ENCODE data around the gene GTPBP6.
"Not testable (repeated sequence)": the region's sequence is repeated elsewhere in the genome, so short reads cannot be mapped to it uniquely, and the experiment has no call there.

Gene GTPBP6

GRCh38 chrX:334971-335757, 16.6 kb upstream of the GTPBP6 start:
- no peak for DNase-seq (ENCODE audit: low read depth)

DNA sequence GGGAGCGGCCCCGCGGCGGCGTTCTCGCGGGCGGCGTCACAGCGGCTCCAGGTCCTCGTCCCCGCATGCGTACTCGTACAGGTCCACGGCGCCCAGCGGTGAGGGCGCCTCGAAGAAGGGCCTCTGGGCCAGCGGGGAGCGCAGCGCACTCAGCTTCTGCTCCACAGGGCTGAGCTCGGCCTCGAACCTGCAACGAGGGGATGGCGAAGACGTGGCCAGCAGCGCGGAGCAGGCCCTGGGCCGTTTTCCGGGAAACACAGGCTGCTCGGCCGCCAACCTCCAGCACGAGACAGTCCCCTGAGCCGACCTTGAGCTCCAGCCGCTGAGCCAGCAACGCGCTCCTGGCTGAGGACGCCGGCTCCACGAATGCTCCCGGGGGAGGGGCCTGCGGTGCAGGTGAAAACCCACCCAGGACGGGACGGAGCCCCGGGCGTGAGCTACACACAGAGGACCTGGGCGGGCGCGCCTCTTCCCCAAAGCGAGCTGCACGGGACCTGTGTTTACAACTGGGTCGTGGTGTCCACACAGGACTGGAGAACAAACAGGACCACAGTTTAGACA, 15.8 kb upstream of the GTPBP6 start:
- no peak for DNase-seq (ENCODE audit: low read depth)

DNA sequence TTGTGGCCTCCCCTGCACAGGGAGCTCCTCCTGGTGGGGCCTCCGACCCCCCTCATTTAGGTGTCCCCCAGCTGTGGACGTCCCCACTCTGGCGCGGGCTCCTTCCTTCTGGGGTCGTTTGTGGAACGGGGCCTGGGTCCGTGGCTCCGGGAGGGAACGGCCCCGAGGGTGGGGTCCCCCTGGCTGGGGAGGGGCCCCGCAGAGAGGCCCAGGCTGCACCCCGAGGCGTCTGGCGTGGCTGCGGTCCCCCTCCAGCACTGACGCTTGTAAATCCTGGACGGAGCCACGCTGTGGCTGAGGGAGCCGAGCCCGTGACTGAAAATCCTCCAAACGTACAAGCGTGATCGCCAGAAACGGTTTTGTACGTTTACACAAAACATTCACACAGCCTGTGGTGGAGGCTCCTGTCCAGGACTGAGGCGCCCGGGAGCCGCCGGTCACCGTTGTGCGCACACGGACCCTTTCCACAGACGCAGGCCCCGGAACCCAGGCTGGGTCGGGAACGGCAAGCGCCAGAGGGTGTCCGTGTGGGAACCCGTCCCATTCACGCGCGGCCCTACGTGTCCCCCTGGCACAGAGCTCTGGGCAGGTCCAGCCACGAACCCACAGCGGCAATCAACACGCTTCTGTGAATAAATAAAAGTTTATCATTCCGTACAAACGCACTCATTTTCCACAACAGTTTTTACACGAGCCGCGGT, 15.2 kb upstream of the GTPBP6 start:
- DNase-seq (ENCODE audit: low read depth), result no peak

DNA sequence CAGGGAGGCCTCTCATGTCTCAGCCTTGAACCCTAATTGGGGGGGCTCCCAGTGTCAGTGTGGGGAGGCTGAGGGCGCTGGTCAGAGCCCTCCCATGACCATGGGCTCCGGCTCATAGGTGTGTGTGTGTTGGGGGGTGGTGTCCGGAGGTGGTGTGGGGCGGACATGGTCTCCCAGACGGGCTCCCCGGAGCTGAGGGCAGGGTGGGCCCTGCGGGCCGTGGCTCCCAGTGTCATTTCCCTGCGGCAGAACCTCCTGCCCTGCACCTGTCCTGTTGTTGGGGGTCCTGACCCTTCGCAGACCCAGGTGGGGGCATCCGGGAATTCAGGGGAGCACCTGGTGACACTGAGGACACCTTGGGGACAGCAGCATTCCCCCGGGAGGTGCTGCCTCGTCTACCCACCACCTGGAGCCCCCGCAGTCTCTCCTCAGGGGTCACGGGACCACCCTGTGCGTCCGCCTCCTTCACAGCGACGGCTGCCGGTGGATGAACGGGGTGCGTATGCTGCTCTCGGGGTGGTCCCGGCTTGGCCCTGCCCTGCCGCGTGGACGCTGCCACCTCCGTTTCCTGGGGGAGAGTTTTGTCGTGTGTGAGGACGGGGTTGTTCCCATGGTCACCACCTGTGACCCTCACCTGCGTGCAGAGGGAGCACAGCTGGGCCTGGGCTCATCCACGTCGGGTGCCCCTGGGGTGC, 14.5 kb upstream of the GTPBP6 start:
- no peak for DNase-seq (ENCODE audit: low read depth)

DNA sequence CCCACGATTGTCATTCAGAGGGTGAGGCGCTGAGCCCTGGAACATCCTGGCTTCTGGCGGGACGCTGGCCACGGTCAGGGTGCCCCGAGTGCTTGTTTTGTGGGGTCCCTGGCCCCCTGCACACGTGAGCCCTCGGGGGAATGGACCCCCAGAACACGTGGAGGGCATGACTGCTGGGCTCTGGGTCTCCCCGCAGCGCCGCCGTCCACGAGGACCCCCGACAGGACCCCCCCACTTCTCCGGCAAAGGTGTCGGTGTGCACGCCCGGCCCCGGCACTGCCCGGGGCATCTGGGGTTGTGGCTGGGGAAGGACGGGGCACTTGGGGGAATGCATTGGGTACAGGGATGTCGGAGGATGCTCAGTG, 13.9 kb upstream of the GTPBP6 start:
- no peak for DNase-seq (ENCODE audit: low read depth)

GRCh38 chrX:331825-332495, 13.4 kb upstream of the GTPBP6 start:
- no peak for DNase-seq (ENCODE audit: low read depth)

DNA sequence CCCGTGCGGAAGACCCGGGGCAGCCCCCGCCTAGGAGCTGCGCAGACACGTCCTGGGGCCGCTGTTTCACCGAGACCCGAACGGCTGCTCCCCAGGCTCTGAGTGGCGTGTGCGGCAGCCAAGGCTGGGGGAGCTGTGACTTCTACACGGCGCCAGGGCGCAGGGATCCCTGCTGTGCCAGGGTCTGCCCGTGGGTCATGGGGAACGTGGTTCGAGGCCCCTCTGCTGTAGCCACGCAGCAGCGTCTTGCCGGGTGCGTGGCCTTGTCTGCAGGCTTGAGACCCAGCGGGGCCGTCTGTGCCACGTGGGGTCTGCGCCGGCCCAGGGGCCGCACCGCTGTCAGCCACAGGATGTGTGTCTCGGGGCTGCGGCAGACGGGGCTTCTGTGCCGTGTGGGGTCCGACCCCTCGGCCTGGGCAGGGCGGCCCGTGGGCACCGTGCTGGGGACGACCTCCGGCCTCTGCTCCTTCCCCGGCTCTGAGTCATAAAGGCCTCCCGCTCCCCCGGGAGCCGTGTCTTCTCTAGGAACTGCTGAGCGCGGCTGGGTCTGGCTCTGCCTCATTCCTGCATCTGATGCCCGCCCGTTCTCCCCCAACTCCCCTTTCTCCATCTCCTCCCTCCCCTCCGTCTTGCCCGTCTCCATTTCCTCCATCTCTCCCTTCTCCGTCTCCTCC, 12.7 kb upstream of the GTPBP6 start:
- DNase-seq (ENCODE audit: low read depth), result no peak

DNA sequence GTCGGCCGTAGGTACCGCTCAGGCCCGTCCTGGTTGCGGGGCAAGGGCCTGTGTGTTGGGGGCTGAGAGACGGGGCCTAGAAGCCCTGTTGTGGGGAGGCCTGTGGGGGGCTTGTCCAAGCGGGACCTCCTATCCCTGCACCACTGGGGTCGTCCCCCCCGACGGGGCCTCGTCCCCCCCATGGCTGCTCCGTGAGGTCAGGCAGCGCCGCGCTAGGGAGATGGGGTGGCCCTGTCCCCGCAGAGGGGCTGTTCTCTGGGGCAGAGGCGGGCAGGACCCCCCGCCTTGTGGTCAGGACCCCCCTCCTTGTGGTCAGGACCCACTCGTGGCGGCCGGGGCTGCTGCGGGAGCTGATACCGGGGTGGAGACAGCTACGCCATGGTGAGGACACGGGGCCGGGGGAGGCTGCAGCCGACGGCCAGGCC, 12.1 kb upstream of the GTPBP6 start:
- no peak for DNase-seq (ENCODE audit: low read depth)

DNA sequence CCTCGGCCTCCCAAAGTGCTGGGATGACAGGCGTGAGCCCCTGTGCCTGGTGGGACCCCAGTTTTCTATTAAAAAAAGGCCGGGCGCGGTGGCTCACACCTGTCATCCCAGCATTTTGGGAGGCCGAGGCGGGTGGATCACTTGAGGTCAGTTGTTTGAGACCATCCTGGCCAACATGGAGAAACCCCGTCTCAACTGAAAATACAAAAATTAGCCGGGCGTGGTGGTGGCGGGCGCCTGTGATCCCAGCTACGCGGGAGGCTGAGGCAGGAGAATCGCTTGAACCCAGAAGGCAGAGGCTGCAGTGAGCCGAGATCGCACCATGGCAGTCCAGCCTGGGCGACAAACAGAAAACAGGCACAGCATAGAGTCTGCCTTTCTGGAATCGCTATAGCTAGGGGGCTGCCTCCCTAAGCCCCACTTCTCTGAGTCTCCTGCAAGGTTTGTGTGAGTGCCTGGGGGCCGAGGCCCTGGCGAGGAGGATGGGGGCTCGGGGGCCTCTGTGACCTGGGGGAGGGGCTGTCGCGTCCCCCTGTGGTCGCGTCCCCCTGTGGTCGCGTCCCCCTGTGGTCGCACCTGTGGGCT, 11.6 kb upstream of the GTPBP6 start:
- DNase-seq (ENCODE audit: low read depth), result not testable (repeated sequence)

- DNase-seq (ENCODE audit: low read depth), result no peak
These were observed 10.8 kb upstream of the GTPBP6 start for GRCh38 chrX:329291-329910.

DNA sequence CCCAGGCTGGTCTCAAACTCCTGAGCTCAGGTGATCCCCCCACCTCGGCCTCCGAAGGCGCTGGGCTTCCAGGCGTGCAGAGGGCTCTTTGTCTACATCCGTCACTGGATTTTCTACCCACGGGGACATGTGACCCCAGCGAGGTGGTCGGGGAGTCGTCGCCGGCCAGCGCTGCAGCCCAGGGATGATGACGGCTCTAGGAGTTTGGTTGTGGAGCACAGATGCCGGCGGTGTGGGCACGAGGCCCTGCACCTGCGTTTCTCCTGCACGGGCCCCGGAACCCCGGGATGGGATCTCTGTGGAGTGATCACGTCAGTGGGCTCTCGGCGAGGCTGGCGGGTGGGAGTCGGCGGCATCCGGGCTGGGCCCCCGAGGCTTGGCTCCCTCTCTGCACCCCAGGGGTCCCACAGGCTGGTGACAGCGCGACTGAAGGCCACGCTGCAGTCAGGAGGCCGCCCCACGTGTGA, 9.1 kb upstream of the GTPBP6 start:
- no peak for DNase-seq (ENCODE audit: low read depth)

DNA sequence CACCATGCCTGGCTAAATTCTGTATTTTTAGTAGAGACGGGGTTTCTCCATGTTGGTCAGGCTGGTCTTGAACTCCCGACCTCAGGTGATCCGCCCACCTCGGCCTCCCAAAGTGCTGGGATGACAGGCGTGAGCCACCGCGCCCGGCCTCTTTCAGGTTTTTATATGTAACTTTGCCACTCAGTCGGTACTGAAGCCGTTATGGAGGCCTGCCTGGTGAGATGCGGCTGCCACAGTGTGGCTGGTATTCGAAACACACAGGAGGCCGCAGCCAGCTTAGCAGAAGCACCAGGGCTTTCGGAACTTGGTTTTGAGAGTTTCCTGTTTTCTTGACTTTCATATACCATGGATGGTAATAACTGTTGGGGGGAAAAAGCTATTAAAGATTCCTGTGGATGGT, 6.1 kb upstream of the GTPBP6 start:
- not testable (repeated sequence) for DNase-seq (ENCODE audit: low read depth)

DNA sequence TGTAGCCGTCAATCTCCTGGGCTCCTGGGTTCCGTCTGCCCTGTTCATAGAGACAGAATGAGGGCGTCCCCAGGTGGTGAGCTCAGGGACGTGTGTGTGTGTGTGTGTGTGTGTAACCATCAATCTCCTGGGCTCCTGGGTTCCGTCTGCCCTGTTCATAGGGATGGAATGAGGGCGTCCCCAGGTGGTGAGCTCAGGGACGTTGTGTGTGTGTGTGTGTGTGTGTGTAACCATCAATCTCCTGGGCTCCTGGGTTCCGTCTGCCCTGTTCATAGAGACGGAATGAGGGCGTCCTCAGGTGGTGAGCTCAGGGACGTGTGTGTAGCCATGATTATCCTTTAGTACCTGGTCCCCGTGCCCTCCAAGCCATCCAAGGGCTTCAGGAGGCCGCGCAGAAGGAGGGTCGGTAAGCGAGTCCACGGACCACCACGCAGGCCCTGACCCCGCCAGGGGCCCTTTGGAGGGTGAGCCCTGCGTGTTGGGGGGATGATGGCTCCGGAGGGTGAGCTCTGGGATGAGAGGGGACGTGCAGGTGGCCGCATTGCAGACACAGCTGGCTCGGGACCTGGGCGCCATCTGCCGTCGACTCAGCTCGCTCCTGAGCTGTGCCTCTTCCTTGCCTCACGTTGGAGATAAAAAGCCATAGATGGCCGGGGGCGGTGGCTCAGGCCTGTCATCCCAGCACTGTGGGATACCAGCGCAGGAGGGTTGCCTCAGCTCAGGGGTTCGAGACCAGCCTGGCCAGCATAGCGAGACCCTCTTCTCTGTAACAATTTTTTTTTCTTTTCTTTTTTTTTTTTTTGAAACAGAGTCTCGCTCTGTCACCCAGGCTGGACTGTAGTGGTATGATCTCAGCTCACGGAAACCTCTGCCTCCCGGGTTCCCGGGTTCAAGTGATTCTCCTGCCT, 5.4 kb upstream of the GTPBP6 start:
- DNase-seq (ENCODE audit: low read depth), result no peak

GRCh38 chrX:320126-320783, 1.7 kb upstream of the GTPBP6 start:
- DNase-seq (ENCODE audit: low read depth), result no peak

DNA sequence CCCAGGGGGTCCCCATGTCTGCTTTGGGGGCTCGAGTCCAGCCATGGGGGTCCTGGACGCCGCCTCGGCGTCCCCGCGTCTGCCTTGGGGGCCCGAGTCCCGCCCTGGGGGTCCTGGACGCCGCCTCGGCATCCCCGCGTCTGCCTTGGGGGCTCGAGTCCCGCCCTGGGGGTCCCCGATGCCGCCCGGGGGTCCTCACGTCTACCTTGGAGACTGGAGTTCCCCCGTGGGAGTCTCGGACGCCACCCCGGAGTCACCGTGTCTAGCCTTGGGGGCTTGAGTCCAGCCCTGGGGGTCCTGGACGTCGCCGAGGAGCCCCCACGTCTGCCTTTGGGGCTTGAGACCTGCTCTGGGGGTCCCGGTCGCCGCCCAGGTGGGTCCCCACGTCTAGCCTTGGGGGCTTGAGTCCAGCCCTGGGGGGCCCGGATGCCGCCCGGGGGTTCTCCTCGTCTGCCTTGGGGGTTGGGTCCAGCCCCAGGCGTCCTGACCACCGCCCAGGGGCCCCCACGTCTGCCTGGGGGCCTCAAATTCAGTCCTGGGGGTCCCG, 1.1 kb upstream of the GTPBP6 start:
- DNase-seq (ENCODE audit: low read depth), result no peak

GRCh38 chrX:318068-318738, 393 bp downstream of the GTPBP6 start:
- peak; percentile 96 for DNase-seq (ENCODE audit: low read depth)

GRCh38 chrX:317424-318067, 1.1 kb downstream of the GTPBP6 start:
- DNase-seq (ENCODE audit: low read depth), result no peak
